H1 (cell line): ENCODE data around the gene HOXA6.

Experiments used
- CTCF ChIP-seq, 3 experiments: IDR thresholded peaks; 1 replicate in 2 of 3; 2 replicates in 1 of 3; pipeline versions ENCODE4 v1.5.1 to v1.6.1; 2011; ENCODE audit warnings: low read length in 3 of 3, mild to moderate bottlenecking in 3 of 3, inconsistent platforms in 2 of 3, low read depth in 1 of 3, moderate library complexity in 1 of 3; ENCODE audit not compliant: insufficient read depth in 1 of 3; ENCODE audit errors: control extremely low read depth in 1 of 3
- EZH2 ChIP-seq: fragments of 200-600 bp; sonication (generic); IDR thresholded peaks from 2 replicates; pipeline ENCODE4 v1.7.1; 2012; ENCODE audit warnings: low read depth, mild to moderate bottlenecking, moderate library complexity, low read length, inconsistent platforms; ENCODE audit not compliant: severe bottlenecking
- MAX ChIP-seq: IDR thresholded peaks from 2 replicates; pipeline ENCODE4 v1.6.1; 2012; ENCODE audit warnings: inconsistent platforms
- ZNF274 ChIP-seq: IDR thresholded peaks from 2 replicates; pipeline ENCODE4 v1.7.0; 2012; ENCODE audit warnings: low read length, borderline replicate concordance; ENCODE audit errors: extremely low read depth

- TF ChIP-seq EZH2: no peak
- TF ChIP-seq MAX: no peak
- TF ChIP-seq CTCF (IDR thresholded peaks at IDR 0.05; ENCODE audit: control extremely low read depth in 1 of 3, insufficient read depth in 1 of 3, low read depth in 1 of 3, low read length in 3 of 3): no peak
- TF ChIP-seq ZNF274: no peak
Measured at GRCh38 chr7:27164045-27164366, 16.4 kb upstream of the HOXA6 start.
